SKM-1 treated with dmso at 0.1 percent for 144 hours (cell line): ENCODE data around the gene INPP4B.

ENCODE experiments used
- DNase-seq: peaks from one replicate; lab custom pipeline; 2025; ENCODE audit not compliant: unreplicated experiment; lab: John Stamatoyannopoulos, UW

INPP4B gene

GRCh38 chr4:142383800-142384470 lies 462.2 kb downstream of the INPP4B start:
- DNase-seq = no peak

- no peak for DNase-seq
Observed at GRCh38 chr4:142383354-142383753, 462.7 kb downstream of the INPP4B start.

GRCh38 chr4:142380052-142380602 lies 466.0 kb downstream of the INPP4B start:
- DNase-seq = no peak

- no peak for DNase-seq
Observed at GRCh38 chr4:142379277-142380051, 466.6 kb downstream of the INPP4B start.

- DNase-seq = no peak
Observed at GRCh38 chr4:142378179-142378578, 467.9 kb downstream of the INPP4B start.

GRCh38 chr4:142377342-142378091 lies 468.6 kb downstream of the INPP4B start:
- no peak for DNase-seq

- DNase-seq = no peak
Observed at GRCh38 chr4:142376204-142376603, 469.9 kb downstream of the INPP4B start.

GRCh38 chr4:142373610-142374009 lies 472.5 kb downstream of the INPP4B start:
- no peak for DNase-seq

GRCh38 chr4:142372530-142373260 lies 473.4 kb downstream of the INPP4B start:
- DNase-seq = no peak

GRCh38 chr4:142369141-142369540 lies 477.0 kb downstream of the INPP4B start:
- DNase-seq = no peak

GRCh38 chr4:142367418-142368180 lies 478.5 kb downstream of the INPP4B start:
- no peak for DNase-seq

GRCh38 chr4:142366769-142367181 lies 479.3 kb downstream of the INPP4B start:
- no peak for DNase-seq

GRCh38 chr4:142365391-142365790 lies 480.7 kb downstream of the INPP4B start:
- no peak for DNase-seq

GRCh38 chr4:142363686-142364085 lies 482.4 kb downstream of the INPP4B start:
- no peak for DNase-seq

- DNase-seq = no peak
Observed at GRCh38 chr4:142361981-142362380, 484.1 kb downstream of the INPP4B start.

- DNase-seq = no peak
Observed at GRCh38 chr4:142360657-142361056, 485.4 kb downstream of the INPP4B start.

GRCh38 chr4:142358656-142359055 lies 487.4 kb downstream of the INPP4B start:
- DNase-seq = no peak

- no peak for DNase-seq
Observed at GRCh38 chr4:142356801-142357200, 489.3 kb downstream of the INPP4B start.

GRCh38 chr4:142356118-142356759 lies 489.9 kb downstream of the INPP4B start:
- no peak for DNase-seq
